ENCODE measurements around the gene FGD3. TPM values are rescaled to one million over a fixed set of nuclear protein-coding genes. Genes with fewer than 3 reads are reported as not detected.

Gene FGD3
- total RNA-seq, 2 donors from 2014 or later, result 6.2 to 11.0 TPM

- Histone ChIP-seq H3K4me3 (no peak overlapping the region), H3K9me3 (no peaks in the 10 kb centered on the region), H3K27ac (no peak overlapping the region), H3K36me3 (no peaks in the 10 kb centered on the region), H3K4me1 (replicated peaks) (no peaks in the 10 kb centered on the region), H3K27me3 (replicated peaks; ENCODE audit: insufficient read depth) (no peaks in the 10 kb centered on the region)
- no peak for DNase-seq (ENCODE audit: low spot score)
- intact Hi-C loops (cut with DNase I), result no loop called here
- WGBS, result 47% methylated on average over 6 of the region's 6 CpGs
- TF ChIP-seq POLR2AphosphoS5 (IDR thresholded peaks at IDR 0.05) (no peak), CTCF (IDR thresholded peaks at IDR 0.05) (no peak), POLR2A (IDR thresholded peaks at IDR 0.05) (no peak)
These were observed 104.4 kb downstream of the FGD3 start for GRCh38 chr9:93051680-93052089.

DNA sequence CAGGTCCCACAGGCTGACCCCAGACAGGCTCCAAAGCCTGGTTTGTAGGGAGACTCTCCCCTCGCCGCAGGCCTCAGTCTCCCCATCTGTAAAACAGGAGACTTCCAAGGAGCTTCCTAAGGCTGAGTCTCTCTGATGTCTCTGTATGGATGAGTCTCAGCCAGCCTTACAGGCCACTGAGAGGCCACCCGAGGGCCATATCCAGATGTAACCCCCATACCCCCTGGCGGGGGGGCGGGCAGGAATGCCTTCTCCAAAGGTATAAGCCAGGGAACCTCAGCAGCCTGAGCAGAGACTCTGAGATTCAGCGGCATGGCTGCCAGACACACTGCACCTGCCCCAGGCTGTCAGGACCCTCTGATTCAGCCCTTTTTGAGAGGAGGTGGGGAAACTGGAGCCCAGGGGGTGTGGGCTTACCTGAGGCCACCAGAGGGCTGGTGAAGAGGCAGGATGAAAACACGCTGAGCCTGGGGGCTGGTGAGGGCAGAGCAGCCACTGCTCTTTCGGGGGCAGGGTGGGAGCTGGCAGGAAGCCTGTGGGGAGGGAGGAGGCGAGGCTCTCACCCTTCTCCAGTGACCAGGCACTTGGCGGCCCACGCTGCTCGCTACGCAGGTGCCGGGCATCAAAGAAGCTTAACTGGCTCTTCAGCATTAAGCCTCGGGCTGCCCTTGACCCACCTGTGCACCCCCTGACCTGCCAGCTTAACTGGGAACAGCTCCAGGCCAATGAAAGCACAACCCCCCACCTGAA lies 105.6 kb downstream of the FGD3 start:
- Histone ChIP-seq H3K36me3 (no peaks in the 10 kb centered on the region), H3K27me3 (replicated peaks; ENCODE audit: insufficient read depth) (no peaks in the 10 kb centered on the region), H3K27ac (no peak overlapping the region), H3K4me1 (replicated peaks) (no peaks in the 10 kb centered on the region), H3K4me3 (no peak overlapping the region), H3K9me3 (no peaks in the 10 kb centered on the region)
- DNase-seq (ENCODE audit: low spot score), result no peak
- TF ChIP-seq POLR2A (IDR thresholded peaks at IDR 0.05), result no peak
- no peak for TF ChIP-seq POLR2AphosphoS5 (IDR thresholded peaks at IDR 0.05)
- TF ChIP-seq CTCF (IDR thresholded peaks at IDR 0.05), result no peak
- intact Hi-C loops (cut with DNase I), result no loop called here
- 73% methylated on average over 14 of the region's 15 CpGs for WGBS

GRCh38 chr9:93053781-93054331 lies 106.5 kb downstream of the FGD3 start:
- intact Hi-C loops (cut with DNase I), result no loop called here
- H3K27ac ChIP-seq, result no peak overlapping the region
- H3K4me1 ChIP-seq (replicated peaks), result no peaks in the 10 kb centered on the region
- H3K36me3 ChIP-seq, result no peaks in the 10 kb centered on the region
- 83% methylated on average over 5 of the region's 5 CpGs for WGBS
- no peak for TF ChIP-seq POLR2AphosphoS5 (IDR thresholded peaks at IDR 0.05)
- TF ChIP-seq POLR2A (IDR thresholded peaks at IDR 0.05), result no peak
- no peak for TF ChIP-seq CTCF (IDR thresholded peaks at IDR 0.05)
- H3K4me3 ChIP-seq, result no peak overlapping the region
- no peaks in the 10 kb centered on the region for H3K27me3 ChIP-seq (replicated peaks; ENCODE audit: insufficient read depth)
- DNase-seq (ENCODE audit: low spot score), result no peak
- H3K9me3 ChIP-seq, result no peaks in the 10 kb centered on the region

DNA sequence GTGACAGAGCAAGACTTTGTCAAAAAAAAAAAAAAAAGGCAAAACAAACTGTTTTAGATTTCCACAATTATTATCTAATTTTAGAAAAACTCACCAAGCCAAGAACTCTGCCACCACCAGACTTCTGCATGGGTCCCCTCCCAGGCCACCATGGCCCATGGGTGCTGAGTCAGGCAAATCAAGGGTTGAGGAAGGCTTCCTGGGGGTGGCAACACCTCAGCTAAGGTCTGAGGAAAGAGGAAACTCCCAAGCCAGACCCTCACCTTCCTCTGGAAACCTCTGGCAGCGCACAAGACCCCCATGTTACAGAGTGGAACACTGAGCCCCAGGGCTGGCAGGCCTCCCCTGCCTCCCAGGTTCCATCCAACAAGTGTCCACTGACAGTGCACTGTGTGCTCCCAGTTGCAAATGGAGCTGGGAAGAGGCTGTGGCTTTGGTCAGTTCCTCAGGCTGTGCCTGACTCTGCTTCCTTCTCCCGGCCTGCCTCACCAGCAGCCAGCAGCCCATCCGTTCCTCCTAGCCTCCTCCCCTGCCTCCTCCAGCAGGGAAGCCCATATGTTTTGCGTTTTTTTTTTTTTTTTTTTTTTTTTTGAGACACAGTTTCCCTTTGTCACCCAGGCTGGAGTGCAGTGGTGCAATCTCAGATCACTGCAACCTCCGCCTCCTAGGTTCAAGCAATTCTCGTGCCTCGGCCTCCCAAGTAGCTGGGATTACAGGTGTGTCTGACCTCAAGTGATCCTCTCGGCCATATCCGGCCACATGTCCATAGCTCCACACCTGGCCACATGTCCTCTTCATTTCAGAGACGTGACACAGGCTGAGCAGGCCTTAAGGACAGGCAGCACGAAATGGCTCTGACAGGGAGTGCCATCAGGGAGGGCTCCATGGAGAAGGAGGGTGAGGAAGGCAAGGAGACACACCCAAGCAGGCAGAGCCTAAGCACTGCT lies 107.7 kb downstream of the FGD3 start:
- DNase-seq (ENCODE audit: low spot score), result no peak
- WGBS, result 89% methylated on average over 11 of the region's 11 CpGs
- Histone ChIP-seq H3K27me3 (replicated peaks; ENCODE audit: insufficient read depth) (no peaks in the 10 kb centered on the region), H3K36me3 (no peaks in the 10 kb centered on the region), H3K27ac (no peak overlapping the region), H3K9me3 (no peaks in the 10 kb centered on the region), H3K4me1 (replicated peaks) (no peaks in the 10 kb centered on the region), H3K4me3 (no peak overlapping the region)
- intact Hi-C loops (cut with DNase I), result no loop called here
- TF ChIP-seq POLR2AphosphoS5 (IDR thresholded peaks at IDR 0.05), result no peak
- TF ChIP-seq POLR2A (IDR thresholded peaks at IDR 0.05), result no peak
- TF ChIP-seq CTCF (IDR thresholded peaks at IDR 0.05), result no peak
